Measurements from ENCODE around the gene PRRT1B.

DNA sequence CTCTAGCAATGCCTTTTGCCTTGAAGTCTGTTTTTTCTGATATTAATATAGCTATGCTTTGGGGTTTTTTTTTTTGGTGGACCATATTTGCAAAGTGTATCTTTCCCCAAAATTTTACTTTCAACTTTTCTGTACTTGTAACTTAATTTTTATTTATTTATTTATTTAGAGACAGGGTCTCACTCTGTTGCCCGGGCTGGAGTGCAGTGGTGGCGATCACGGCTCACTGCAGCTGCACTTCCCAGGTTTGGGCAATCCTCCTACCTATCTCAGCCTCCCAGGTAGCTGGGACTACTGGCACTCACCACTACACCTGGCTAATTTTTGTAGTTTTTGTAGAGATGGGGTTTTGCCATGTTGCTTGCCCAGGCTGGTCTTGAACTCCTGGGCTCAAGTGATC is 20.8 kb downstream of the PRRT1B start:
- no peak for TF ChIP-seq EZH2 (IDR thresholded peaks at IDR 0.05; ENCODE audit: borderline replicate concordance, insufficient read depth, low read depth, low read length, poor library complexity, severe bottlenecking)
- TF ChIP-seq, protein P1, sequence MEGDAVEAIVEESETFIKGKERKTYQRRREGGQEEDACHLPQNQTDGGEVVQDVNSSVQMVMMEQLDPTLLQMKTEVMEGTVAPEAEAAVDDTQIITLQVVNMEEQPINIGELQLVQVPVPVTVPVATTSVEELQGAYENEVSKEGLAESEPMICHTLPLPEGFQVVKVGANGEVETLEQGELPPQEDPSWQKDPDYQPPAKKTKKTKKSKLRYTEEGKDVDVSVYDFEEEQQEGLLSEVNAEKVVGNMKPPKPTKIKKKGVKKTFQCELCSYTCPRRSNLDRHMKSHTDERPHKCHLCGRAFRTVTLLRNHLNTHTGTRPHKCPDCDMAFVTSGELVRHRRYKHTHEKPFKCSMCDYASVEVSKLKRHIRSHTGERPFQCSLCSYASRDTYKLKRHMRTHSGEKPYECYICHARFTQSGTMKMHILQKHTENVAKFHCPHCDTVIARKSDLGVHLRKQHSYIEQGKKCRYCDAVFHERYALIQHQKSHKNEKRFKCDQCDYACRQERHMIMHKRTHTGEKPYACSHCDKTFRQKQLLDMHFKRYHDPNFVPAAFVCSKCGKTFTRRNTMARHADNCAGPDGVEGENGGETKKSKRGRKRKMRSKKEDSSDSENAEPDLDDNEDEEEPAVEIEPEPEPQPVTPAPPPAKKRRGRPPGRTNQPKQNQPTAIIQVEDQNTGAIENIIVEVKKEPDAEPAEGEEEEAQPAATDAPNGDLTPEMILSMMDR (IDR thresholded peaks at IDR 0.05) = no peak
